A549 (cell line): ENCODE measurements around the gene ZNF138. TPM values are rescaled to one million over a fixed set of nuclear protein-coding genes. Genes with fewer than 3 reads are reported as not detected.
A peak's percentile ranks its signal among the peaks of the same experiment; 100 is the strongest.
"Not testable (repeated sequence)": the region's sequence is repeated elsewhere in the genome, so short reads cannot be mapped to it uniquely, and the experiment has no call there.

Source experiments
- ATAC-seq, 2 experiments: fragments of 200-7000 bp in 1 of 2; fragments of >200 bp in 1 of 2; cut with Nextera tagmentation in 1 of 2; cut with Tn5 transposase in 1 of 2; 3 replicates each; pipeline versions ENCODE4 v1.8.0 to v1.9.1; 2018 to 2020; ENCODE audit warnings: mild to moderate bottlenecking in 1 of 2, moderate library complexity in 1 of 2
- CTCF ChIA-PET: fragments of 300-600 bp; sonication (Branson Sonifier 250); formaldehyde crosslinking; extraction: SDS; loops from one replicate; lab custom pipeline; 2021; ENCODE audit warnings: antibody characterized with exemption, inconsistent platforms; lab: Yijun Ruan, JAX
- POLR2A ChIA-PET: fragments of 350-600 bp; formaldehyde crosslinking; extraction: SDS; loops from one replicate; lab custom pipeline; 2021; ENCODE audit warnings: antibody characterized with exemption, inconsistent platforms; lab: Yijun Ruan, JAX
- DNase-seq, 2 experiments: peaks; one replicate each; pipeline versions ENCODE4 v3.0.0 to v3.0.0-alpha.2; 2011 to 2016; ENCODE audit warnings: low read depth in 1 of 2, low spot score in 1 of 2
- FAIRE-seq: peaks from 2 replicates; lab custom pipeline; 2011; peaks lifted over from hg19 to GRCh38; lab: Jason Lieb, UNC
- H3K27ac ChIP-seq, 2 experiments: fragments of >200 bp; sonication (Bioruptor Twin); formaldehyde crosslinking; 3 replicates each; pipeline ENCODE4 v1.5.1; 2016 to 2017
- H3K4me1 ChIP-seq: fragments of >200 bp; sonication (Bioruptor Twin); formaldehyde crosslinking; 3 replicates; pipeline ENCODE4 v1.6.1; 2016
- H3K4me2 ChIP-seq: fragments of >200 bp; sonication (Bioruptor Twin); formaldehyde crosslinking; 3 replicates; pipeline ENCODE4 v1.6.1; 2016
- H3K4me3 ChIP-seq: fragments of >200 bp; sonication (Bioruptor Twin); formaldehyde crosslinking; 3 replicates; pipeline ENCODE4 v1.5.1; 2016
- H3K9me3 ChIP-seq: fragments of >200 bp; sonication (Bioruptor Twin); formaldehyde crosslinking; 3 replicates; pipeline ENCODE4 v1.6.1; 2016
- CBX2 ChIP-seq: fragments of 200-600 bp; sonication (generic); IDR thresholded peaks from 2 replicates; pipeline ENCODE4 v1.6.1; 2016; ENCODE audit warnings: low read depth, mild to moderate bottlenecking, borderline replicate concordance
- CEBPB ChIP-seq, 2 experiments: fragments of >200 bp in 1 of 2; sonication (Bioruptor Twin) in 1 of 2; formaldehyde crosslinking in 1 of 2; IDR thresholded peaks; 2 replicates each; pipeline ENCODE4 v1.6.1; 2012 to 2016
- EHF ChIP-seq: fragments of 250-450 bp; sonication (Bioruptor Pico); IDR thresholded peaks from 2 replicates; pipeline ENCODE4 v1.5.0; 2020; ENCODE audit warnings: mild to moderate bottlenecking
- EHMT2 ChIP-seq: fragments of 200-600 bp; sonication (generic); IDR thresholded peaks from 2 replicates; pipeline ENCODE4 v1.6.1; 2016; ENCODE audit warnings: antibody characterized with exemption, low read depth, mild to moderate bottlenecking, moderate library complexity
- ELK1 ChIP-seq: fragments of 150-350 bp; IDR thresholded peaks from 2 replicates; pipeline ENCODE4 v1.6.1; 2014; ENCODE audit warnings: low read depth, mild to moderate bottlenecking, low read length
- EP300 ChIP-seq, 2 experiments: fragments of >200 bp; sonication (Bioruptor Twin); formaldehyde crosslinking; IDR thresholded peaks; 2 replicates in 1 of 2; 3 replicates in 1 of 2; pipeline ENCODE4 v1.6.1; 2016 to 2017
- FOSB ChIP-seq: fragments of 250-450 bp; sonication (Bioruptor Pico); IDR thresholded peaks from 2 replicates; pipeline ENCODE4 v1.5.0; 2020; ENCODE audit warnings: mild to moderate bottlenecking, moderate library complexity
- FOSL2 ChIP-seq, 2 experiments: fragments of 450-650 bp in 1 of 2; fragments of >200 bp in 1 of 2; sonication (Bioruptor Twin) in 1 of 2; formaldehyde crosslinking; IDR thresholded peaks; 2 replicates each; pipeline versions ENCODE4 v1.5.0 to v1.6.1; 2016 to 2020; ENCODE audit warnings: mild to moderate bottlenecking in 1 of 2, moderate library complexity in 1 of 2
- FOXS1 ChIP-seq: fragments of 250-450 bp; sonication (Bioruptor Pico); IDR thresholded peaks from 2 replicates; pipeline ENCODE4 v1.5.0; 2020; ENCODE audit warnings: mild to moderate bottlenecking, moderate library complexity
- HOXB13 ChIP-seq: fragments of 250-450 bp; sonication (Bioruptor Pico); IDR thresholded peaks from 2 replicates; pipeline ENCODE4 v1.5.0; 2020; ENCODE audit warnings: low read depth, mild to moderate bottlenecking, moderate library complexity
- HOXB5 ChIP-seq: fragments of 250-450 bp; sonication (Bioruptor Pico); IDR thresholded peaks from 2 replicates; pipeline ENCODE4 v1.5.0; 2020; ENCODE audit warnings: mild to moderate bottlenecking, moderate library complexity
- JUN ChIP-seq, 2 experiments: fragments of >200 bp; sonication (Bioruptor Twin); formaldehyde crosslinking; IDR thresholded peaks; 2 replicates in 1 of 2; 3 replicates in 1 of 2; pipeline ENCODE4 v1.6.1; 2016 to 2017
- MAFK ChIP-seq: fragments of 450-650 bp; IDR thresholded peaks from 2 replicates; pipeline ENCODE4 v1.6.1; 2014; ENCODE audit not compliant: partially characterized antibody
- MAZ ChIP-seq: fragments of 150-350 bp; IDR thresholded peaks from 2 replicates; pipeline ENCODE4 v1.6.1; 2014; ENCODE audit warnings: antibody characterized with exemption, low read depth, low read length, borderline replicate concordance
- NPAS2 ChIP-seq: fragments of 250-450 bp; sonication (Bioruptor Pico); IDR thresholded peaks from 2 replicates; pipeline ENCODE4 v1.8.0; 2022; ENCODE audit warnings: mild to moderate bottlenecking, moderate library complexity, borderline replicate concordance
- PBX3 ChIP-seq: IDR thresholded peaks from 2 replicates; pipeline ENCODE4 v1.6.1; 2012
- PHF8 ChIP-seq: fragments of 200-600 bp; sonication (generic); IDR thresholded peaks from 2 replicates; pipeline ENCODE4 v1.6.1; 2016; ENCODE audit warnings: low read depth, mild to moderate bottlenecking, antibody characterized with exemption, moderate library complexity, borderline replicate concordance
- POLR2A ChIP-seq: IDR thresholded peaks from 2 replicates; pipeline ENCODE4 v1.6.1; 2012; ENCODE audit warnings: mild to moderate bottlenecking, low read length
- POLR2AphosphoS2 ChIP-seq: conservative IDR thresholded peaks from 2 replicates; pipeline ENCODE4 v1.6.1; 2012; ENCODE audit warnings: low read length, improper control_type of control experiment, inconsistent platforms
- RAD21 ChIP-seq, 2 experiments: fragments of >200 bp in 1 of 2; sonication (Bioruptor Twin) in 1 of 2; formaldehyde crosslinking in 1 of 2; IDR thresholded peaks in 1 of 2; conservative IDR thresholded peaks in 1 of 2; 2 replicates in 1 of 2; 3 replicates in 1 of 2; pipeline ENCODE4 v1.6.1; 2012 to 2018; ENCODE audit warnings: inconsistent platforms in 1 of 2
- RCOR1 ChIP-seq: fragments of 150-350 bp; IDR thresholded peaks from 2 replicates; pipeline ENCODE4 v1.6.1; 2014; ENCODE audit warnings: antibody characterized with exemption, low read length, low read depth
- SMC3 ChIP-seq: fragments of >200 bp; sonication (Bioruptor Twin); formaldehyde crosslinking; IDR thresholded peaks from 3 replicates; pipeline ENCODE4 v1.6.1; 2018; ENCODE audit warnings: inconsistent platforms
- SREBF2 ChIP-seq: fragments of 450-650 bp; IDR thresholded peaks from 2 replicates; pipeline ENCODE4 v1.6.1; 2014; ENCODE audit warnings: mild to moderate bottlenecking, moderate library complexity
- USF2 ChIP-seq: fragments of 450-650 bp; IDR thresholded peaks from 2 replicates; pipeline ENCODE4 v1.6.1; 2014; ENCODE audit warnings: antibody characterized with exemption
- ZFP36 ChIP-seq: fragments of 450-650 bp; IDR thresholded peaks from 2 replicates; pipeline ENCODE4 v1.6.1; 2014; ENCODE audit warnings: borderline replicate concordance; ENCODE audit not compliant: partially characterized antibody
- ZNF302 ChIP-seq: fragments of 250-450 bp; sonication (Bioruptor Pico); IDR thresholded peaks from 2 replicates; pipeline ENCODE4 v1.9.0; 2021; ENCODE audit warnings: inconsistent platforms, mild to moderate bottlenecking, moderate library complexity
- ZSCAN20 ChIP-seq: fragments of 250-450 bp; sonication (Bioruptor Pico); IDR thresholded peaks from 2 replicates; pipeline ENCODE4 v1.8.0; 2022; ENCODE audit warnings: mild to moderate bottlenecking, moderate library complexity
- WGBS: methylation state at CpG from one replicate; pipeline ENCODE4 v1.1.6; 2017; ENCODE audit errors: missing lambda C conversion rate; 5-methylcytosine and 5-hydroxymethylcytosine counted together
- polyA plus RNA-seq, 4 experiments: library from polyadenylated mRNA; depleted of rRNA in 3 of 4; stranded (reverse); fragments of >200 nt; fragmentation: RNase III in 1 of 4; extraction: RNeasy Plus Mini Kit Qiagen cat#74134 plus additional on column Dnase treatment in 1 of 4; gene quantifications; 2 replicates in 3 of 4; 3 replicates in 1 of 4; pipeline ENCODE4 v1.2.3, GENCODE V29; 2011 to 2017

Gene ZNF138
- polyA plus RNA-seq, 2 of the 4 experiments (the other 2 are of a cell fraction): 3.9 to 6.3 TPM

GRCh38 chr7:64834989-64835388 lies 40.8 kb downstream of the ZNF138 start:
- ChIA-PET POLR2A (no interaction called here), CTCF (no interaction called here)
- DNase-seq (no peak), ATAC-seq (no peak), FAIRE-seq (no peak)
- H3K4me1 ChIP-seq: no peaks in the 10 kb centered on the region
- H3K27ac ChIP-seq: no peak overlapping the region
- no peak overlapping the region for H3K4me3 ChIP-seq
- peaks cover 29% of the 10 kb centered on the region for H3K9me3 ChIP-seq
- no peak for TF ChIP-seq MAFK
- TF ChIP-seq POLR2AphosphoS2: no peak
- TF ChIP-seq HOXB13 (CRISPR knock-in tag): no peak
- TF ChIP-seq HOXB5 (CRISPR knock-in tag): no peak
- TF ChIP-seq PHF8: no peak
- TF ChIP-seq CEBPB (IDR thresholded peaks at IDR 0.05): no peak
- TF ChIP-seq PBX3: no peak
- WGBS: 81% methylated on average over 16 of the region's 16 CpGs
- H3K4me2 ChIP-seq: no peak overlapping the region

GRCh38 chr7:64835856-64836255 lies 41.6 kb downstream of the ZNF138 start:
- DNase-seq: peak in 1 of 2 experiments; percentile 4
- 89% methylated on average over 8 of the region's 8 CpGs for WGBS
- H3K4me3 ChIP-seq, CTCF ChIA-PET, H3K27ac ChIP-seq, H3K4me1 ChIP-seq, FAIRE-seq, POLR2A ChIA-PET, H3K4me2 ChIP-seq, ATAC-seq: not testable (repeated sequence)
- peaks cover 25% of the 10 kb centered on the region for H3K9me3 ChIP-seq

- H3K4me3 ChIP-seq, DNase-seq, H3K4me2 ChIP-seq, ATAC-seq, H3K4me1 ChIP-seq, H3K9me3 ChIP-seq, H3K27ac ChIP-seq, POLR2A ChIA-PET, CTCF ChIA-PET, FAIRE-seq: not testable (repeated sequence)
- WGBS: 93% methylated on average over 6 of the region's 17 CpGs
Observed at GRCh38 chr7:64838051-64838450, 43.8 kb downstream of the ZNF138 start.

GRCh38 chr7:64838691-64839090 lies 44.5 kb downstream of the ZNF138 start:
- CTCF ChIA-PET: no interaction called here
- FAIRE-seq (no peak), DNase-seq (no peak), ATAC-seq (no peak)
- WGBS: 75% methylated on average over 14 of the region's 14 CpGs
- Histone ChIP-seq H3K4me2 (no peak overlapping the region), H3K27ac (no peak overlapping the region), H3K4me1 (no peaks in the 10 kb centered on the region), H3K4me3 (no peak overlapping the region), H3K9me3 (0 out of 3 replicates have a peak, but pooled peaks cover 4% of the 10 kb centered on the region)
- TF ChIP-seq FOSL2 (IDR thresholded peaks at IDR 0.05): no peak
- TF ChIP-seq FOSL2 (CRISPR knock-in tag; IDR thresholded peaks at IDR 0.05): no peak
- TF ChIP-seq RCOR1: no peak
- no peak for TF ChIP-seq ZSCAN20 (CRISPR knock-in tag)
- TF ChIP-seq CBX2: no peak
- TF ChIP-seq SMC3: no peak
- TF ChIP-seq SREBF2: no peak
- no peak for TF ChIP-seq MAZ
- no peak for TF ChIP-seq EHMT2
- TF ChIP-seq, all 56 proteins: peak for 0
- POLR2A ChIA-PET: no interaction called here

GRCh38 chr7:64839910-64840309 lies 45.7 kb downstream of the ZNF138 start:
- no peak overlapping the region for H3K4me3 ChIP-seq
- no peaks in the 10 kb centered on the region for H3K9me3 ChIP-seq
- no peak for FAIRE-seq
- no peak overlapping the region for H3K27ac ChIP-seq
- WGBS: 72% methylated on average over 15 of the region's 16 CpGs
- no peak overlapping the region for H3K4me2 ChIP-seq
- H3K4me1 ChIP-seq: no peaks in the 10 kb centered on the region
- CTCF ChIA-PET: interaction anchor here (0.6 kb wide), 1 partner anchor 601 kb away, joined by 3 read pairs; no protein-coding TSS in a partner anchor
- POLR2A ChIA-PET: no interaction called here
- DNase-seq: no peak
- no peak for ATAC-seq
- TF ChIP-seq ZNF302 (no peak), EHF (CRISPR knock-in tag) (no peak), NPAS2 (CRISPR knock-in tag) (no peak), EP300 (IDR thresholded peaks at IDR 0.05) (no peak), RAD21 (conservative IDR thresholded peaks at IDR 0.05 in 1 of 2, IDR thresholded peaks at IDR 0.05 in 1 of 2) (no peak), SREBF2 (no peak), POLR2A (no peak), USF2 (no peak), ELK1 (no peak), EHMT2 (no peak), FOSB (no peak), ZFP36 (no peak), FOXS1 (no peak), JUN (IDR thresholded peaks at IDR 0.05) (no peak)
